ENCODE data around the gene EGFR. TPM values are rescaled to one million over a fixed set of nuclear protein-coding genes. Genes with fewer than 3 reads are reported as not detected.

EGFR gene
- total RNA-seq, 1 donor from 2014 or later = 67.2 TPM

DNA sequence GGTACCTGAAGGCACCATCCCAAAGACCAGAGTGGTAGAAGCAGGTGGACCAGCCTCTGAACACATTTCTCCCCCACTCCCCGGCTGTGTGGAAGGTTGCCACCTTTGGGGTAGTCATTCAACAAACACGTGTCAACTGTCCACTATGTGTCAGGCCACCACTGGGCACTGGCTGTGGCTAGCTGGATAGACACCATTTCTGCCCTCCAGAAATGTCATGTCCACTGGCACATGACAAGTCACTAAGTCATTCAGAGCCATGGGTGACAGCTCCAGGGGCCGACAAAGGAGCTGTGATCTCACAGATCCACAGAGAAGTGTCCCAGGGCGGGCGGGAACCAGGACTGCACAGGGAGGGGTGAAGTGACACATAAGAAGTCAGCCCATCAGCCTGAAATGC is 99.6 kb downstream of the EGFR start:
- Histone ChIP-seq H3K27me3 (ENCODE audit: control insufficient read depth, insufficient read depth, low read length) (no peaks in the 10 kb centered on the region), H3K36me3 (ENCODE audit: control insufficient read depth, insufficient read depth, low read length) (no peaks in the 10 kb centered on the region), H3K4me3 (ENCODE audit: low read depth, low read length) (no peak overlapping the region)
- no peak for DNase-seq (ENCODE audit: low read depth)
- TF ChIP-seq CTCF (IDR thresholded peaks at IDR 0.05; ENCODE audit: insufficient read depth, low read length, poor library complexity, severe bottlenecking) = no peak

GRCh38 chr7:55119571-55119970 is 100.8 kb downstream of the EGFR start:
- no peak for TF ChIP-seq CTCF (IDR thresholded peaks at IDR 0.05; ENCODE audit: insufficient read depth, low read length, poor library complexity, severe bottlenecking)
- Histone ChIP-seq H3K4me3 (ENCODE audit: low read depth, low read length) (no peak overlapping the region), H3K36me3 (ENCODE audit: control insufficient read depth, insufficient read depth, low read length) (no peaks in the 10 kb centered on the region), H3K27me3 (ENCODE audit: control insufficient read depth, insufficient read depth, low read length) (no peaks in the 10 kb centered on the region)
- DNase-seq (ENCODE audit: low read depth) = no peak

- H3K27me3 ChIP-seq (ENCODE audit: control insufficient read depth, insufficient read depth, low read length) = no peaks in the 10 kb centered on the region
- H3K36me3 ChIP-seq (ENCODE audit: control insufficient read depth, insufficient read depth, low read length) = no peaks in the 10 kb centered on the region
- DNase-seq (ENCODE audit: low read depth) = no peak
- H3K4me3 ChIP-seq (ENCODE audit: low read depth, low read length) = no peak overlapping the region
- TF ChIP-seq CTCF (IDR thresholded peaks at IDR 0.05; ENCODE audit: insufficient read depth, low read length, poor library complexity, severe bottlenecking) = no peak
Measured at GRCh38 chr7:55120074-55120473, 101.3 kb downstream of the EGFR start.

DNA sequence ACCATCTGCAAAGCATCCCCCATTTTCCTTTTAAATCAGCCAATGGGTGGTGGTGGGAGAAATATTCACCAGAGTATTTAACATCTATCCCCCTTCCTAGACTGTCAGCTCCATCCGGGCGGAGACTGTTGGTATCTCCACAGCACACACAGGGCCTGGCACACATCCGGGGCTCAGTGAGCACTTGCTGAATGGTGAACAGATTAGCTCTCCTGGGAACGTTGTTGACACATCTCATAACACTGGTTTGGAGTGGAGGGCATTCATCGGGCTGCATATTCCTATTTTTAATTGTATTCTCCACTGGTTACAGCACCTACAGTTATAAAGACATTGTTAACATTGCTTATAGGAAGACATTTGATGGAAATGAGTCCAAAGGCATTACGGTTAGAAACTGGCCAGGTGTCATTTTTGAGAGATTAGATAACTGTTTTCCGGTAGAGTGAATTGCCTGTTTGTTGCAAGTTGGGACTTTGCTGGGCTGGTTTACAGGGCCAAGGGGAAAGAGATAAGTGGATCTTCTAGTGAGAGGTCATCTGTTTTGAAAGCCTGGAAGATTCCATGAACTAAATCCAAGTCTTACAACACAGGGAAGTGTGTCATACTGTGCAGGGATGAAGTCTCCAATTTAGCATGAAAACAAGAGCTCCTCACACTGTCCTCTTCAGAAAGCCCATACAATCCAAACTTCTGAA is 101.8 kb downstream of the EGFR start:
- TF ChIP-seq CTCF (IDR thresholded peaks at IDR 0.05; ENCODE audit: insufficient read depth, low read length, poor library complexity, severe bottlenecking) = no peak
- H3K27me3 ChIP-seq (ENCODE audit: control insufficient read depth, insufficient read depth, low read length) = no peaks in the 10 kb centered on the region
- H3K36me3 ChIP-seq (ENCODE audit: control insufficient read depth, insufficient read depth, low read length) = no peaks in the 10 kb centered on the region
- no peak overlapping the region for H3K4me3 ChIP-seq (ENCODE audit: low read depth, low read length)
- DNase-seq (ENCODE audit: low read depth) = no peak

DNA sequence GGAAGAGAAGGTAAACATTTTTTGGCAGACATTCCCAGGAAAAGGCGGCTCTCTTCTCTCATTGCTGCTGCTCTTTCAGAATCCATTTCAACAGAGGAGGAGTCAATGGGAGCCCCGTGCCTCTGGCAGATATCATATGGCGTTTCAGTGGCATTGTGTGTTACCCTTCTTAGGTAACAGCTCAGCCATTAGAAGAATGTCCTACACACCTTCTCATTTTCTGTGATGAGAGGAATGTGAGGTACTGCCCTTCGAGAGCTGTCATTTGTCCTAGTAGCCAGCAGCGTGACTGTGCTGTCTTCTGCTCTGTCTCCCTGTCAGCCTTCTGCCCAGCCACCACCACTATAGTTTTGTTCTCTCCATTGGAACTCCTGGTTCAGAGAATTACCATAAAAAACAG is 102.4 kb downstream of the EGFR start:
- no peak overlapping the region for H3K4me3 ChIP-seq (ENCODE audit: low read depth, low read length)
- H3K27me3 ChIP-seq (ENCODE audit: control insufficient read depth, insufficient read depth, low read length) = no peaks in the 10 kb centered on the region
- no peak for DNase-seq (ENCODE audit: low read depth)
- TF ChIP-seq CTCF (IDR thresholded peaks at IDR 0.05; ENCODE audit: insufficient read depth, low read length, poor library complexity, severe bottlenecking) = no peak
- H3K36me3 ChIP-seq (ENCODE audit: control insufficient read depth, insufficient read depth, low read length) = no peaks in the 10 kb centered on the region

DNA sequence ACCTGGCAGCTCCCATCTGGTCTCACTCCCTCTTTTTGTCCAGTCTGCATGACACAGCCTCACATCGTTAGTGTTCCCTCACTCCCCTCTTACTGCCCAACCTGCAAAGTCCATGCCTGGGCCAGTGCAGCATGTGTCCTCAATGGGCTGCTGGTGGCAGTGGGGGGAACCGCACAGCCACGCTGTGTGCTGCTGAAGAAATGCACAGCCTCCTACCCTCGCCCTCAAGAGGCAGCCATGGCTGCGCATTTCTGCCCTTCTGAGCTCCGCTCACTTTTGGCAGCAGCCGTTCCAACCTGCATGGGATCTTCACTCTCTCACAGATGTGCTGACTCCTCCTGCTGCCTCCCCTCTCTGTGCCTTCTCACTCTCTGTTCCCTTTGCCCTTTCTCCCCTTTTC is 103.4 kb downstream of the EGFR start:
- H3K27me3 ChIP-seq (ENCODE audit: control insufficient read depth, insufficient read depth, low read length) = no peaks in the 10 kb centered on the region
- DNase-seq (ENCODE audit: low read depth) = no peak
- no peak for TF ChIP-seq CTCF (IDR thresholded peaks at IDR 0.05; ENCODE audit: insufficient read depth, low read length, poor library complexity, severe bottlenecking)
- no peak overlapping the region for H3K4me3 ChIP-seq (ENCODE audit: low read depth, low read length)
- no peaks in the 10 kb centered on the region for H3K36me3 ChIP-seq (ENCODE audit: control insufficient read depth, insufficient read depth, low read length)
